K562 (cell line): ENCODE measurements around the gene ARPC1A. TPM values are rescaled to one million over a fixed set of nuclear protein-coding genes. Genes with fewer than 3 reads are reported as not detected.
A peak's percentile ranks its signal among the peaks of the same experiment; 100 is the strongest.

Source experiments
- ARID2 ChIP-seq: fragments of 450-650 bp; IDR thresholded peaks from 2 replicates; pipeline ENCODE4 v1.6.1; 2017; ENCODE audit warnings: antibody characterized with exemption, mild to moderate bottlenecking
- CHCHD3 ChIP-seq: fragments of 250-450 bp; sonication (Bioruptor Pico); IDR thresholded peaks from 2 replicates; pipeline ENCODE4 v2.1.2; 2022; ENCODE audit warnings: mild to moderate bottlenecking
- GATAD2A ChIP-seq: fragments of 450-650 bp; IDR thresholded peaks from 2 replicates; pipeline ENCODE4 v1.6.1; 2017
- HDAC3 ChIP-seq: fragments of 450-650 bp; IDR thresholded peaks from 2 replicates; pipeline ENCODE4 v1.6.1; 2018; ENCODE audit warnings: borderline replicate concordance, mild to moderate bottlenecking, moderate library complexity; ENCODE audit not compliant: partially characterized antibody
- JUND ChIP-seq, 2 experiments: IDR thresholded peaks; 2 replicates in 1 of 2; 3 replicates in 1 of 2; pipeline ENCODE4 v1.6.1; 2011; ENCODE audit warnings: borderline replicate concordance in 2 of 2, low read depth in 2 of 2, low read length in 2 of 2, improper control_type of control experiment in 1 of 2, missing biosample characterization in 1 of 2, missing genetic modification characterization in 1 of 2, missing genetic modification reagents in 1 of 2
- KLF16 ChIP-seq: IDR thresholded peaks from 2 replicates; pipeline ENCODE4 v1.6.1; 2016; ENCODE audit warnings: antibody characterized with exemption
- MYC ChIP-seq, 2 experiments: fragments of 250-450 bp in 1 of 2; sonication (Bioruptor Pico) in 1 of 2; IDR thresholded peaks; 2 replicates each; pipeline versions ENCODE4 v1.5.1 to v1.6.1; 2012 to 2021; ENCODE audit warnings: low read depth in 2 of 2, borderline replicate concordance in 1 of 2, improper control_type of control experiment in 1 of 2, low read length in 1 of 2, mild to moderate bottlenecking in 1 of 2, moderate library complexity in 1 of 2
- RB1 ChIP-seq: fragments of 450-650 bp; IDR thresholded peaks from 2 replicates; pipeline ENCODE4 v1.6.1; 2017; ENCODE audit warnings: low read depth, mild to moderate bottlenecking
- SIX5 ChIP-seq, 2 experiments: IDR thresholded peaks; 2 replicates each; pipeline ENCODE4 v1.6.1; 2011; ENCODE audit warnings: low read length in 2 of 2, borderline replicate concordance in 1 of 2, low read depth in 1 of 2, mild to moderate bottlenecking in 1 of 2, moderate library complexity in 1 of 2; ENCODE audit not compliant: insufficient read depth in 1 of 2
- SOX6 ChIP-seq: fragments of 450-650 bp; IDR thresholded peaks from 2 replicates; pipeline ENCODE4 v1.6.1; 2014; ENCODE audit warnings: mild to moderate bottlenecking
- SUPT5H ChIP-seq: fragments of 450-650 bp; IDR thresholded peaks from 2 replicates; pipeline ENCODE4 v1.6.1; 2016
- TARDBP ChIP-seq: fragments of 450-650 bp; IDR thresholded peaks from 2 replicates; pipeline ENCODE4 v1.6.1; 2016
- ZNF121 ChIP-seq: sonication (generic); formaldehyde crosslinking; conservative IDR thresholded peaks from 2 replicates; pipeline ENCODE4 v1.8.0; 2022; ENCODE audit warnings: missing genetic modification reagents
- ZNF174 ChIP-seq: fragments of 250-450 bp; sonication (Bioruptor Pico); IDR thresholded peaks from 2 replicates; pipeline ENCODE4 v1.4.0; 2020; ENCODE audit warnings: mild to moderate bottlenecking
- ZNF197 ChIP-seq: fragments of 200-800 bp; sonication (Bioruptor generic); IDR thresholded peaks from 2 replicates; pipeline ENCODE4 v1.6.1; 2016; ENCODE audit warnings: low read depth, missing genetic modification characterization, missing compliant biosample characterization
- ZNF384 ChIP-seq: IDR thresholded peaks from 2 replicates; pipeline ENCODE4 v1.6.1; 2012; ENCODE audit warnings: low read depth, low read length, improper control_type of control experiment
- polyA plus RNA-seq, 8 experiments: library from polyadenylated mRNA; depleted of rRNA in 4 of 8; stranded (reverse) in 5 of 8; unstranded in 3 of 8; fragments of >200 nt; fragmentation: Nextera tagmentation in 2 of 8; fragmentation: Illumina TruSeq in 1 of 8; extraction: Ambion mirVana in 2 of 8; extraction: Trizol in 1 of 8; gene quantifications; 2 replicates each; pipeline versions ENCODE4 v1.2.1 to v1.2.3, GENCODE V29; 2011 to 2014; ENCODE audit warnings: inconsistent platforms in 1 of 8, missing spikeins in 1 of 8
- total RNA-seq, 7 experiments: library from RNA; depleted of rRNA in 6 of 7; stranded (reverse); fragments of >200 nt in 6 of 7; fragmentation: Illumina TruSeq in 2 of 7; extraction: Trizol in 2 of 7; gene quantifications; 2 replicates each; pipeline versions ENCODE4 v1.2.1 to v1.2.3, GENCODE V29; 2011 to 2021; ENCODE audit warnings: low replicate concordance in 1 of 7
- TF ChIP-seq, protein P1 (sequence below): IDR thresholded peaks from 2 replicates; pipeline ENCODE4 v1.6.1; 2011; ENCODE audit warnings: borderline replicate concordance, low read depth, mild to moderate bottlenecking, moderate library complexity, low read length; ENCODE audit not compliant: insufficient read depth, poor library complexity, severe bottlenecking
- TF ChIP-seq, protein P2 (sequence below): sonication (generic); formaldehyde crosslinking; IDR thresholded peaks from 2 replicates; pipeline ENCODE4 v1.8.0; 2022; ENCODE audit warnings: missing genetic modification reagents, mild to moderate bottlenecking, moderate library complexity, borderline replicate concordance
- TF ChIP-seq, protein P3 (sequence below): conservative IDR thresholded peaks from 2 replicates; pipeline ENCODE4 v1.6.1; 2011; ENCODE audit warnings: low read depth, mild to moderate bottlenecking, low read length; ENCODE audit not compliant: control insufficient read depth

The ARPC1A gene
- total and polyA plus RNA-seq, 9 of the 15 experiments (the other 6 are each of a cell fraction or from before 2014, with no cell fraction given): 39.5 to 151 (median 86.1) TPM

DNA sequence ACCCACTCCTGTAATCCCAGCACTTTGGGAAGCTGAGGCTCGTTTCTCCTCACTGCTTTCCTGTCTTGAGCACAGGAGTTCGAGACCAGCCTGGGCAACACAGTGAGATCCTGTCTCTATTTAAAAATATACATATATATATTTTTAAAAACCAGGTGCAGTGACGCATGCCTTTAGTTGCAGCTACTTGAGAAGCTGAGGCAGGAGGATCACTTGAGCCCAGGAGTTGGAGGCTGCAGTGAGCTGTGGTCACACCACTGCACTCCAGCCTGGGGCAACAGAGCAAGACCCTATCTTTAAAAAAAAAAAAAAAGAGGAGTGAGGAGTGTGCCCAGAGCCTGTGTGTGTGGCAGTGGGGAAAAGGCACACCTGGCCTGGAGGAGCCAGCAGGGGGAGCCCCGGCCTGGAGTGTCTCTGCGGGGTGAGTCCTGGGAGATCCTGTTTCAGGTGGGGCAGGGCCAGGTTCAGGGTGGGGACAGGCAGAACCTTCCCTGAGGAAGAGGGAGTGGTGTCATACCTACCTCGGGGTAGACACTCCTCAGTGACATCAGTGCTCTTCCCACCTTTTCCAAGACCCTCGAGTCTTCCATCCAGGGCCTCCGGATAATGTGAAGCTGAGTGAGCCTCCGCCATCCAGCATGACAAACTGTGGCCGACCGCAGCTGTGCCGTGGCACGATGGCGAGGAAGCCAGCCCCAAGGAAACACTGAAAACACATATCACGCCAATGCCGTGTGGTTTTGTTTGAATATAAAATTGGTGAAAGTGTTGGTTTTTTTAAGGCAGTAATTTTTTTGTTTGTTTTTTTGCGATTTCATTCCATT, 39.8 kb downstream of the ARPC1A start (continued):
- TF ChIP-seq, protein P1, sequence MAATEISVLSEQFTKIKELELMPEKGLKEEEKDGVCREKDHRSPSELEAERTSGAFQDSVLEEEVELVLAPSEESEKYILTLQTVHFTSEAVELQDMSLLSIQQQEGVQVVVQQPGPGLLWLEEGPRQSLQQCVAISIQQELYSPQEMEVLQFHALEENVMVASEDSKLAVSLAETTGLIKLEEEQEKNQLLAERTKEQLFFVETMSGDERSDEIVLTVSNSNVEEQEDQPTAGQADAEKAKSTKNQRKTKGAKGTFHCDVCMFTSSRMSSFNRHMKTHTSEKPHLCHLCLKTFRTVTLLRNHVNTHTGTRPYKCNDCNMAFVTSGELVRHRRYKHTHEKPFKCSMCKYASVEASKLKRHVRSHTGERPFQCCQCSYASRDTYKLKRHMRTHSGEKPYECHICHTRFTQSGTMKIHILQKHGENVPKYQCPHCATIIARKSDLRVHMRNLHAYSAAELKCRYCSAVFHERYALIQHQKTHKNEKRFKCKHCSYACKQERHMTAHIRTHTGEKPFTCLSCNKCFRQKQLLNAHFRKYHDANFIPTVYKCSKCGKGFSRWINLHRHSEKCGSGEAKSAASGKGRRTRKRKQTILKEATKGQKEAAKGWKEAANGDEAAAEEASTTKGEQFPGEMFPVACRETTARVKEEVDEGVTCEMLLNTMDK: peak; percentile 90
- TF ChIP-seq SUPT5H: no peak
- 0 out of 2 replicates have a peak, but pooled peaks have one; percentile 37 for TF ChIP-seq RB1
- peak; percentile 54; the same call in 1 of the 2 replicates for TF ChIP-seq ARID2
- TF ChIP-seq, protein P2, sequence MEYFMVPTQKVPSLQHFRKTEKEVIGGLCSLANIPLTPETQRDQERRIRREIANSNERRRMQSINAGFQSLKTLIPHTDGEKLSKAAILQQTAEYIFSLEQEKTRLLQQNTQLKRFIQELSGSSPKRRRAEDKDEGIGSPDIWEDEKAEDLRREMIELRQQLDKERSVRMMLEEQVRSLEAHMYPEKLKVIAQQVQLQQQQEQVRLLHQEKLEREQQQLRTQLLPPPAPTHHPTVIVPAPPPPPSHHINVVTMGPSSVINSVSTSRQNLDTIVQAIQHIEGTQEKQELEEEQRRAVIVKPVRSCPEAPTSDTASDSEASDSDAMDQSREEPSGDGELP (CRISPR knock-in tag): peak; percentile 10; the same call in 1 of the 2 replicates
- 0 out of 2 replicates have a peak, but pooled peaks have one; percentile 23 for TF ChIP-seq KLF16
- 0 out of 2 replicates have a peak, but pooled peaks have one; percentile 31 for TF ChIP-seq TARDBP
- TF ChIP-seq JUND (IDR thresholded peaks at IDR 0.05; ENCODE audit: borderline replicate concordance, low read depth, low read length): 0 out of 2 replicates have a peak, but pooled peaks have one; percentile 15
- no peak; the same call in 2 of the 3 replicates for TF ChIP-seq JUND (tag; IDR thresholded peaks at IDR 0.05; ENCODE audit: borderline replicate concordance, low read depth, low read length)
- no peak for TF ChIP-seq ZNF174 (CRISPR knock-in tag)
- TF ChIP-seq GATAD2A: 0 out of 2 replicates have a peak, but pooled peaks have one; percentile 31
- TF ChIP-seq ZNF384: peak; percentile 76; the same call in 1 of the 2 replicates
- TF ChIP-seq ZNF197: no peak
- TF ChIP-seq, protein P3, sequence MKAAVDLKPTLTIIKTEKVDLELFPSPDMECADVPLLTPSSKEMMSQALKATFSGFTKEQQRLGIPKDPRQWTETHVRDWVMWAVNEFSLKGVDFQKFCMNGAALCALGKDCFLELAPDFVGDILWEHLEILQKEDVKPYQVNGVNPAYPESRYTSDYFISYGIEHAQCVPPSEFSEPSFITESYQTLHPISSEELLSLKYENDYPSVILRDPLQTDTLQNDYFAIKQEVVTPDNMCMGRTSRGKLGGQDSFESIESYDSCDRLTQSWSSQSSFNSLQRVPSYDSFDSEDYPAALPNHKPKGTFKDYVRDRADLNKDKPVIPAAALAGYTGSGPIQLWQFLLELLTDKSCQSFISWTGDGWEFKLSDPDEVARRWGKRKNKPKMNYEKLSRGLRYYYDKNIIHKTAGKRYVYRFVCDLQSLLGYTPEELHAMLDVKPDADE: 0 out of 2 replicates have a peak, but pooled peaks have one; percentile 38
- TF ChIP-seq SOX6: 0 out of 2 replicates have a peak, but pooled peaks have one; percentile 9
- no peak for TF ChIP-seq CHCHD3
- TF ChIP-seq ZNF121: peak; percentile 42; the same call in 1 of the 2 replicates
- TF ChIP-seq MYC (IDR thresholded peaks at IDR 0.05; ENCODE audit: low read depth, low read length): 0 out of 2 replicates have a peak, but pooled peaks have one; percentile 41
- TF ChIP-seq MYC (CRISPR knock-in tag; IDR thresholded peaks at IDR 0.05; ENCODE audit: borderline replicate concordance, low read depth): no peak
- no peak for TF ChIP-seq HDAC3
- TF ChIP-seq SIX5 (IDR thresholded peaks at IDR 0.05; ENCODE audit: borderline replicate concordance in 1 of 2, insufficient read depth in 1 of 2, low read depth in 1 of 2, low read length in 2 of 2): peak in 1 of 2 experiments; percentile 8; a peak in 1 of 4 replicates
